NCI-H510A (cell line): ENCODE measurements around the gene KCNK5.
A peak's percentile ranks its signal among the peaks of the same experiment; 100 is the strongest.

Experiments used
- DNase-seq: peaks from one replicate; lab custom pipeline; 2025; lab: John Stamatoyannopoulos, UW

KCNK5 gene, protein sequence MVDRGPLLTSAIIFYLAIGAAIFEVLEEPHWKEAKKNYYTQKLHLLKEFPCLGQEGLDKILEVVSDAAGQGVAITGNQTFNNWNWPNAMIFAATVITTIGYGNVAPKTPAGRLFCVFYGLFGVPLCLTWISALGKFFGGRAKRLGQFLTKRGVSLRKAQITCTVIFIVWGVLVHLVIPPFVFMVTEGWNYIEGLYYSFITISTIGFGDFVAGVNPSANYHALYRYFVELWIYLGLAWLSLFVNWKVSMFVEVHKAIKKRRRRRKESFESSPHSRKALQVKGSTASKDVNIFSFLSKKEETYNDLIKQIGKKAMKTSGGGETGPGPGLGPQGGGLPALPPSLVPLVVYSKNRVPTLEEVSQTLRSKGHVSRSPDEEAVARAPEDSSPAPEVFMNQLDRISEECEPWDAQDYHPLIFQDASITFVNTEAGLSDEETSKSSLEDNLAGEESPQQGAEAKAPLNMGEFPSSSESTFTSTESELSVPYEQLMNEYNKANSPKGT

DNA sequence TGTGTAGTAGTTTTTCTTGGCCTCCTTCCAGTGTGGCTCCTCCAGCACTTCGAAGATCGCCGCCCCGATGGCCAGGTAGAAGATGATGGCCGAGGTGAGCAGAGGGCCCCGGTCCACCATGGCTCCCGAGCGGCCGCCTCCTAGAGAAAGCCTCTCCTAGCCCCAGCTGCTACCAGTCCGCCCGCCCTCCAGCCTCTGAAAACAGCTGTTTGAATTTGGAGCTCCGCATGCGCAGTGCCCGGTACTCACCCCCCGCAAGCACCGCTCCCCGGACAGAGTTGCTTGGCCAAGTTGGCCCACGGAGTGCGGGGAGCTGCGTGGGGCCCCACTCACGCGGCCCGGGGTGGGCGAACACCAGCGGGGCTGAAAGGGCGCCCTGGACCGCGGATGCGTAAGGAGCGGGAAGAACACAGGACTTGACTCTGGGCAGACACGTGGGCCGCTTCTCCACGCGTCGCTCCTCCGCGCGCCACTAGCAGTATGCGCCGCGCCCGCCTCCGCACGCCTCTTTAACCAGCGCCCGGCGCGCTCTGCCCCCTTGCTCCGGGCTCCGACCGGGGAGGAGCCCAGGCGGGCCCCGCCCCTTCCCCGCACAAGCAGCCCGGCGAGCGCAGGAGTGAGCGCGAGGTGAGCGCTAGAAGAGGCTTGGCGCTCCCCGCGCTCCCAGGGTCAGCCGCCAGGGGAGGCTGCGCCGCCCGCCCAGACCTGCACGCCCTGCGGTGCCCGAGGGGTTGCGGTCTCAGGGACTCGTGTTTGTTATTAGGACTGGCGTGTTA, at the start of gene KCNK5:
TSS of gene KCNK5 (minus strand) at position 484 of the 776 bp plus-strand sequence. CDS start at position 120, 364 bp downstream.
- DNase-seq = peak; percentile 85

DNA sequence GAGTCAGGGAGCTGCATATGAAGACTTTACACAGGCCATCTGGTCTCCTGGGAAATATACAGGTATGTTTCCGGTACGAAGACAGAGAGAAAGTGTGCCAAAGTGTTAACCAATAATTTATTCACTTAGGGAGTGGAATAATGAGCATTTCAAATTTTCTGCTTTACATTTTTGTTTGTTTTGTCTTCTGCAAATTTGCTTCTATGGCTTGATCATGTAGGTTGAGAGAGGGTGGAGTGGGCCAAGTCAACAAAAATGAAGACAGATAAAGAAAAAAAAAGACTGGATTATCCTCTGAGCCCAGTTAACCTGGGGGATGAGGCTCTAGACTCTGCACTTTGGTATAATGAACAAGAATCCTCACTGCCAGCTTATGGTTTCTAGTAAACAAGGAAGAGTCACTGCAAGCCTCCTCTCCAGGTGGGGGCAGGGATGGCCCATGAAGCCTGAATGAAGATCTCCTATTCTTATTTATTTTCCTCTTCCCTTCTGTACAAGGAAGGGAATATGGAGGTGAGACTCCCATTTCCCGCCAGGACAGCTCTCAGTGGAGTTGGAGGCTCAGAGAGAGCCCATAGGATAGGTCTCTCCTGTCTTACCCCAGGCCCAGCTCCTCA, 47.2 kb upstream of the KCNK5 start:
- DNase-seq = no peak

DNA sequence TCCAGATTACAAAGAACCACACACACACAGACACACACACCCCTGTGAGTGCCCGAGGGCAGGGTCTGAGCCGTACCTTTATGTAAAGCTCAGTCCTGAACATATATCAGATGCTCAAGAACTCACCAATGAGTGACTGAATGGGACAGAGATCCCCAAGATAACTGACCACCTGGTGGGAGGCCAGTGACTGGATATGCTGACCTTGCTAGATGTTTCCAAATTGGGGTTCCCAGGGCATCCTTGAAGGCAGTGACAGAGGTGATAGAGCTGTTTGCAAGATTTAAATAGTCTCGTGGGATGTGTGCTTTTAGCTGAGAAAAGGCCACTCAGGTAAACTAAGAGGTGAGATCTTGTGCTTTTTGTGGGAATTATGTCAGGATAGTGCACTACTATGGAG, 45.6 kb upstream of the KCNK5 start:
- no peak for DNase-seq

DNA sequence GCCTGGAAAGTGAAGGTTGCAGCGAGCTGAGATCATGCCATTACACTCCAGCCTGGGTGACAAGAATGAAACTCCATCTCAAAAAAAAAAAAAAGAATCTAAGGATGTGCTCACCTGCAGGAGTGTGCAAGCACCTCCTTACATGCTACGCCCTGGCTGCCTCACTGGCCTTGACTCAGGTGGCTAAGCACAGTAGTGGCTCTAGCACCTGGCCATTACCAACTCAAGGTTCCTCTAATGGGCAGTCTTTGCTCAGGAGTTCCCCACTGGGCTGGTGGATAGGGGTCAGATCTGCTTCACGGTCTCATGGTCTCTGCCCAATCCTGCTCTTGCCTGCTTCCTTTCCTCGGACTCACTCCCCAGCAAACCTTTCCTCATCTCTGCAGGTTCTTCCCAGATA, 45.2 kb upstream of the KCNK5 start:
- DNase-seq = no peak

DNA sequence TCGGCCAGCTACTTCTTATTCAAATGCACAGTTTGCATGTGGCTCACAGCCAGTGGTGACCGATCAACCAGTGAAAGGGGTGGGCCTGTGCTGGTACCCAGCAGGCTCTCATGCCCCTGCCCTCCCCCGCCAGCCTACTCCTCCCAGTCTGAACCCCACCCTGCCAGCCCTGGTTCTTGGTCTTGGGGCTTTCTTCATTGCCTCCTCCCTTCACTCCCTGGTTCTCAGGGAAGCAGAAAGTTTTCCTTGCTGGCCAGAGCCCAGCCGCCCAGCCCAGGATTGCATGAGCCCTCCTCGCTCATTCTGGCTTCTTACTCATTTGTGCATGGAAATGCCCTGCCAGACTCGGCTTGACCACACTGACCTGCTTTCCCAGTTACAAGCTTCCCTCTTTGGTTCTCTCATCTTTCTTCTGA, 44.1 kb upstream of the KCNK5 start:
- no peak for DNase-seq

DNA sequence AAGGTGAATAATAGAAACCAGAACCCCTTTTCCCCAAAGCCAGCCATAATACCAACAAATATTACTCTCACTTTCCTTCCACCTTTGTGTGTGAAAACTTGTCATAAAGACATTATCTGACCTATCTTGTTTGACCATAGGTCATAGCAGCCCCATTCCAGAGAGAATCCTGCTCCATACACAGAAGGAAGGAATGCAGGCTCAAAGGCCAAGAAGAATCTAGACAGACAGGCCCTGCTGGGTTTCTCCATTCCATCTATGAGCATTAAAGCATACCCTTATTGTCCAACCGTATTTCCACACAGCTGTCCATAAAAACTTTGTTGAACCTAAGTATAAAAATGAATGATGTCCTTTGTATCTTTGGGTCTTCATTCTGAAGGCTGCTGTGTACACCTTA, 40.7 kb upstream of the KCNK5 start:
- no peak for DNase-seq

DNA sequence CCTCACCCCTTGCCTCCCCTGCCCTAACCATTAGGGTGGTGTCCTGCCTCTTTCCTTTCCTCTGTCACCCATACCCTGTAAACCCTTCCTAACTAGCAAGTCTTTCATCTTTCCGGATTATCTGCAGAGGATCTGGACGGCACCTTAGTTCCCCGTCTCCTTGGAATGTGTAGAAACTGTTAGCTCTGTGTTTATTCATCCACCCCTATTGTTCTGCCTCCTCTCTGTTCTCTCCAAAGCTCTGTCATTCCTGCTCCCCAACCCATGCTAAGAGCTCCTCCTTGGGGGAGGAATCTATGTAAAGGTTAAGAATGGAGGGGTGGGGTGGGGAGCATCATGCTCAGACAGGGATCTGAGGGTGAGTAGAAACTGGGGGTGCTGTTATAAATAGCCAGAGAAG, 39.4 kb upstream of the KCNK5 start:
- DNase-seq = no peak

DNA sequence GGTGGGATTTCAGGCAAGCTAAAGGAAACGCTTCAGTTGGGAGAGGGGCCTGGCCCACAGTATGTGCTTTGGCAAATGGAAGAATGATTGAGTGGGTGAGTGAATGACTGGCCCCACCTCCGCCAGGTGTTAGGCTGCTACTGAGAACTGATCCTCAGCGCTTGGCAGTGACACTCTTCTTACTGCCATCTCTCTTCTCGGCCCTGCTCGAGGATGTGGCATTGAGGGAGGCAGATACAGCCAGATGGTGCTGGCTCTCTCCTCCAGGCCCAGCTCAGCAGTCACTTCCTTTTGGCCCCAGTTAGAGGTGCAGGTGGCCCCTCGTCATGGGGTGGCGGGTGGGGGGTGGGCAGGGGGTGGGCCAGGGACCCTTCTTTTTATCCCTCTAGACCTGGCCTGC, 38.9 kb upstream of the KCNK5 start:
- DNase-seq = peak; percentile 88

DNA sequence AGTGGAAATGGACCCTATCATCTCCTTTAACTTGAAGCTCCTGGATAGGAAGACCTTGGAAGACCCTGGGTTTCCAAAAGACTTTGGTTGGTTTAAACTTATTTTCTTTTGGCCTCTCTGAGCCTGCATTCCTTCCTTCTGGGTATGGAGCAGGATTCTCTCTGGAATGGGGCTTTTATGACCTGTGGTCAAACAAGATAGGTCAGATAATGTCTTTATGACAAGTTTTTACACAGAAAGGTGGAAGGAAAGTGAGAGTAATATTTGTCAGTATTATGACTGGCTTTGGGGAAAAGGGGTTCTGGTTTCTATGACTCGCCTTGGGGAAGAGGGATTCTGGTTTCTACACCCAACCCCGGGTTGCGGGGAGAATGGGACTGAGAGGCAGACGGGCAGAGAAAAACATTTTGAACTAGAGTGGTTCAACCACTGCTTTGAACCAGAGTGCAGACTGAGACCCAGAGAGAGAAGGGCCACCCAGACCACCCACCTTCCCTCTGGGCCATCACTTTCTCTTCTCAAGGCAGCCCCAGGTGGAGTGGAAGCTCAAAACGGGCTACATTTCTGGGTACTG, 37.6 kb upstream of the KCNK5 start:
- no peak for DNase-seq

DNA sequence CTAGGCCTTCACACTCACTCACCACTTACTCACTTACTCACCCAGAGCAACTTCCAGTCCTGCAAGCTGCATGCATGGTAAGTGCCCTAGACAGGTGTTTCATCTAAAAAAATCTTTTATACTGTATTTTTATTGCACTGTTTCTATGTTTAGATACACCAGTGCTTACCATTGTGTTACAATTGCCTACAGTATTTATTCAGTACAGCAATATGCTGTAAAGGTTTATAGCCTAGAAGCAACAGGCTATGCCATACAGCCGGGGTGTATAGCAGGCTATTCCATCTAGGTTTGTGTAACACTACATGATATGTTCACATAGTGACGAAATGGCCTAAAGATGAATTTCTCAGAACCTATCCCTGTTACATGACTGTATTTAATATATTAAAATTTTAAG, 37.1 kb upstream of the KCNK5 start:
- DNase-seq = peak; percentile 25

DNA sequence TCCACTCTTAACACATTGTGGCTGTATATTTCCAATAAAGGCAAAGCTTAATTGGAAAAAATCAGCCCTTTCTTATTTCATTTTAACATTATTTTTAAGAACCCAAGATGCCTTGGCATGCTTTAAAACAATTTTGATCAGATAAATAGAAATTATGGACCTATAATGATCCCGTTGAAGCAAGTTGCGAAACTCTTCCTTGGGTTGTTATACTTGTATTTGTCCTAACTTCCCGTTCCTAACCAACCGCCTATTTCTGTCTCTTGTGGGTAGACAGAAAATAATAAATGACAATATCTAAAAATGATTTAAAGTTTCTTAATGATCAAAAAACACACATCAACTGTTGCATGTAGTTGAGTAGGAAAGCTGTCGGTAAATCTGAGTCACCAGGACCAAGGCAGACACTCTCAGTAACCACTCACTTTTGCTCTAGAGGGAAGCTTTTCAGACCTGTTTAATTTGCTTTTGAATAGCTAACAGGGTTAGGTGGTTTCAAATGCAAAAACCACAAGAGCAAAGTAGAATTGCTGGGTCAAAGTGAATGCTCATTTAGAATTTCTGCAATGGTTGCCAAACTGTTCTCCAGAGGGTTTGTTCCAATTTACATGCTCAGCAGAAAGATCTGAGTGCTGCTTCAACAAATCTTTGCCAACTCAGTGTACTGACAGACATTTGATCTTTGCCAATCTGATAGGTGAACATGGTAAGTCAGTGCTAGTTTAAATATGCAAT, 34.2 kb upstream of the KCNK5 start:
- DNase-seq = no peak

DNA sequence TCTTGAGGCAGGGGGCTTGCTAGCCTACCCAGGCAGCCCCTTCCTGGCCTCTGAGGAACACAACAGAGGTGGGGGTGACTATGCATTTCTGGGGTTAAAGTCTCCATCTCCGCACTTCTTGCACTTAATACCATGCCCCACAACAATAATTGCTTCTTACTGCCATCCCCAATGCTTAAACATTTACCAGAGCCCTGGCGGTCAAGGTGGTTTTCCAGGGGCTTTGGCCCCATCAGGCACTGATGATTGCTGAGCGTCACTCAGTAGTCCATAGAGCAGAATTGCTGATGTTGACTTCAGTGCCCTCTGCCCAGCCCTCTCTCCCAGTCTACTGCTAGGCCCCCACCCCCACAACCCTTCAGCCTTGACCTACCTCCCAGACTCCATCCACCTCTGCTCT, 32.5 kb upstream of the KCNK5 start:
- DNase-seq = no peak

DNA sequence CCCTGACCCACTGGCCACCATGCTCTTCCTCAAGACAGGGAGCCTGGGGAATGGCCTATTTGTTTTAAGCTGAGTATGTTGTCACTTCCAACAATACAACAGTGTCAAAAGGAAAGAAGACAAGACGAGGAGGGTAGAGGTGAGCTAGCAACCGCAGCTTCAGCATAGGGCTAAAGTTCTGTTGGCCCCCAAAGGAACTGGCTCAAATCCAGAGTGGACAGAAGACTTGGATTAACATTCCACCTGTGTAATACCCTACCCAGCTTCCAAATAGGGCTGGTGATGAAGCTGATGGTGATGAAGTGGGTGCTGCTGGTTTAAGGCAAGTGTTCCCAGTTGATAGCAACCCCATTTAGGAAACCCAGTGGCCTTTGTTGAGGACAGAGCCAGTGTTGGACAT, 31.7 kb upstream of the KCNK5 start:
- no peak for DNase-seq

DNA sequence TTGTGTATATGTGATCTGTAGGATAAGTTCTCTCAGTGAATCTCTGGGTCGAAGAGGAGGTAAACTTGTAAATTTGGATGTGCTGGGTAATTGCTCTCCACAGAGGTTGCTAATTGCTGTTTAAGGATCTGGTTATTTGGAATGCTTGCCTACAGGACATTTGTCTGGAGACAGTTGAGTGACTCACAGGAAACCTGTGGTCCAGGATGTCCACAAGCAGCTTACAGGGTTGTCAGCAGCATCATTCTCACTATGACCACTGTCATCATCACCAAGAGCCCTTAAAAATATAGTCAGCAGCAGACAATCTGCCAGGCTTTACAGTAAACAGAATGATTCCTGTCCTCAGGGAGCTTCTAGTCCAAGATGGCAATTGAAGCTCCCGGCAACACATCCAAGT, 31.2 kb upstream of the KCNK5 start:
- DNase-seq = no peak

DNA sequence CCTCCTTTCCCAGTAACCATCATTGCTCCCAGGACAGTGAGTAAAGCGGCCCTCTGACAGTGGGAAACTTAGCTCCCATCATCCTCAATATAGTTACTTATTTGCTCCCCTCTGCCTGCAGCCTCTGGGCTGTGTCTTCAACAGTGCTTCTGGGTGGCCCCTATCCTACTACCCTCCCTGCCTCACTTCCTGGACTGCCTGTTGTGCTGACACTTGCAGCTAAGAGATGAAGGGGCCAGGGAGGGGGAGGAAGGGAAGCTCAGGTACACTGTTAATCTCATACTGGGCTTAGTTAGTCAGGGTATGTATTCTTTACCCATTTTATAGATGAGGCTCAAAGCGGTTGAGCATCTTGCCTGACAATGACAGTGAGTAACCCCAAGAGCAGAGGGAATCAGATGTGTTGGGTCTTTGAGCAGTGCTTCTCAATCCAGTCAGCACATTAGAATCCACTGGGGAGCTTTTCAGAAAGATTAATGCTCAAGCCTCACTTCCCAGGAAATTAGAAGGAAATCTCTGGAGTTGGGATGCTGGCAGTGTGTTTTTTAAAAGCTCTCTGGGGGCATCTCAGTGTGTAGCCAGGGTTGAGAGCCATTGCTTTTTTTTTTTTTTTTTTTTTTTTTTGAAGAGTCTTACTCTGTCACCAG, 27.1 kb upstream of the KCNK5 start:
- no peak for DNase-seq

DNA sequence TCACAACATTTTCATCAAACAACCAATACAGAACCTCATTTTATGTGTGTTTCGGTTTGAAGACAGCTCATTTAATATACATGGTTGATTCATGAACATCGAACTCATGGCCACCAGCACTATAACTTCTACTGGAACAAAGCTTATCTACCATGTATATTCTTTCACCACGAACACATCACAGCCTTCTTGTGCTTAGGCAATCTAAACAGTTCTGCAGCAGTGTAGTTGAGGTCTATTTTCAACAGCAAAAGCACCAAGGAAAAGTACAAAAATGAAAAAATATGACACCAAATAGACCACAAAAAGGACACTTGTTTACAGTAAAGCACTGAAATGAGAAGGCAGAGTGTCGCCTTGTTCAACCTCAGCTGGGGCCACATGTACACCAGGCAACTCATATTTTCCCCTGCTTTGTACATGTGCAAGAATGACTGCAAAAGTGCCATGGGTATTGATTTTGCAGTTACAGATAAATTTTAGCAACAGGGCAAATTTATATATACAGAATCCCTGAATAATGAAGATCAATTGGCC, 25.8 kb upstream of the KCNK5 start:
- DNase-seq = no peak

DNA sequence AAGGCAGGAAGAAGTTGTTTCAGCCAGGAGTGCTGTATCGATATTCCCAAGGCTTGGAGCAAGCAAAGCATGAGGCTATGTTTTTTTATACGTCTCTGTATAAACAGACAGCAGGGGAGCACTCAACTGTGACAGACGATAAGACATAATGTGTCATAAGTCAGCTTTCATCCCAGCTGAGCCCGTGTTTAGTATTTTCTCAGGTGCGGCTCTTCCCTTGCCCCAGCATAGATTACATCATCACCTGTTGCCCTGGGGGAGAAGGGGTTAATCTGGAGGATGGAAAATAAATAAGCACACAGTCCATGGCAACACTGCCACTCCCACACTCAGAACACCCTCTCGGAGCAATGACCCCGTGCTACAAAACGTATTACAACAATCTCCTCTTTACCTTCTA, 22.1 kb upstream of the KCNK5 start:
- DNase-seq = peak; percentile 88

DNA sequence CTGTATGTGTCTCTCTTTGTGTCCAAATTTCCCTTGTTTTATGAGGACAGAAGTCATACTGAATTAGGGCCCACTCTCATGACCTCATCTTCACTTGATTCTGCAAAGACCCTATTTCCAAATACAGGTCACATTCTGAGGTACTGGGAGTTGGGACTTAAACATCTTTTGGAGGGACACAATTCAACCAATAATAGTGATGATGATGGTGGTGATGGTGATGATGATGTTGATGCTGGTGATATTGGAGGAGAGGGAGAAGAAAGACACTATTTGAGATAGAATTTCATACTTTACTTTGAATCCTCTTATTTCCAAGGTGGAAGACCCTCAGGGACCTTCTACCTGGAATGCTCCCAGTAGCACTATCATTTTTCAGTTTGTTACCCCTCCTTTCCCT, 21.2 kb upstream of the KCNK5 start:
- DNase-seq = no peak

DNA sequence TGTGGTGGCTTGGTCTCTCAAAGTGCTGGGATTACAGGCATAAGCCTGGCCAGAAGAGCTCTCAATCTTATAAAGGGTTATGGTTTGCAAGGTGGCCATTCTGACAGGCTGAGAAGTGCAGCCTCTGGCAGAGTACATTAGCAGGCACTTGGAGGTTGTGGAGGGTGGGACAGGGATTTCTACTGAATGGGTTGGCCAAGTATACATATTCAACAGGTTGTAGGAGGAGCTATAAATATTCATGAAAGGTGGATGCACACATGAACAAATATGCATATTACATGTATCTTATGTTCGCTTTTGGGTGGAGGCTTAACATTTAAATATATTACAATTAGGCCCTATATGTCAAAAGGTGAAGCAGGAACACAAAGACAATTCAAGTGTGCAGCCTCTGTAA, 20.0 kb upstream of the KCNK5 start:
- DNase-seq = no peak

DNA sequence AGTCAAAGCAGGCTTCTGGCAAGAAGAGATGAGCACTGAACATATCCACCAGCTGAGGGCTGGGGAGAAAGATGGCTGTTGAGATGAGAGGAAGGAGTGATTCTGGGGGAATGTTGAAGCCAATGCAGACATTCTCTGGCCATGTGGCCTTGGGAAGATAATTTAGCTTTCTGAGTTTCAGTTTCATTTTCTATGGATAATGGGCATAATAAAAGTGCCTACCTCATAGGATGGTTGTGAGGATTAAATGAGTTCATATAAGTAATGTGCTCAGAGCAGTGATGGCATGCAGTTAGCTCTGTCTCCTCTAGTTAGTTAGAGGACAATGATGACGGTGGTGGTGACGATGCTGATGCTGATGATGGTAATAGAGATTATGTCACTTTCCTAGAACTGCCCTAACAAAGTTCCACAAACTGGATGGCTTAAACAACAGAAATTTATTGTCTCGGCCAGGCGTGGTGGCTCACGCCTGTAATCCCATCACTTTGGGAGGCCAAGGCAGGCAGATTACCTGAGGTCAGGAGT, 18.5 kb upstream of the KCNK5 start:
- DNase-seq = no peak

DNA sequence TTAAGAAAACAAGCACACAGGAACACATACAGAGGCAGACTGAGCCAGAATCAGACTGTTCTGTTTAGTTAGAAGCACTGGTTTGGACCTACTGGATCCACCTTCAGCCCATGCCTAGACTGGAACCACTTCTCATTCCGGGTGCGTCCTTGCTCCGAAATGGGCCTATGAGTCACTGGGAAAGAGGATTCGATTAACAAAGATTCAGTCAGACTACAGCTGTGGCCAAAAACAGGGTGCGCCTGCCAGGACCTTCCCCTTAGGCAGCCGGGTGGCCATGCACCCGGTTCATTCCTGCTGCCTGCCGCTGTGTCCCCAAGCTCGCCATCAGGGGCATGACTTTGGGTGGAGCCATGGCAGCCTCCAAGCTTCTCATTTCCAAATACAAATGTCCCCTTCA, 14.5 kb upstream of the KCNK5 start:
- DNase-seq = no peak
